GM19025 (cell line): Measurements from ENCODE around the gene HHIP.
"Not testable (repeated sequence)": the region's sequence is repeated elsewhere in the genome, so short reads cannot be mapped to it uniquely, and the experiment has no call there.

Source experiments
- ATAC-seq: cut with Tn5 transposase; IDR thresholded peaks from one replicate; pipeline ENCODE4 v1.9.1; 2021; ENCODE audit warnings: mild to moderate bottlenecking, low read depth, moderate library complexity; ENCODE audit not compliant: unreplicated experiment

Gene HHIP

GRCh38 chr4:144748814-144749555 lies 103.0 kb downstream of the HHIP start:
- no peak for ATAC-seq

GRCh38 chr4:144750348-144750747 lies 104.4 kb downstream of the HHIP start:
- no peak for ATAC-seq

GRCh38 chr4:144754562-144755410 lies 108.8 kb downstream of the HHIP start:
- no peak for ATAC-seq

- ATAC-seq: no peak
Measured at GRCh38 chr4:144757969-144758368, 112.0 kb downstream of the HHIP start.

- ATAC-seq: not testable (repeated sequence)
Measured at GRCh38 chr4:144768809-144769208, 122.9 kb downstream of the HHIP start.

- no peak for ATAC-seq
Measured at GRCh38 chr4:144778364-144778763, 132.4 kb downstream of the HHIP start.

- ATAC-seq: no peak
Measured at GRCh38 chr4:144782345-144782744, 136.4 kb downstream of the HHIP start.

GRCh38 chr4:144785961-144786360 lies 140.0 kb downstream of the HHIP start:
- ATAC-seq: no peak

GRCh38 chr4:144787365-144788258 lies 141.7 kb downstream of the HHIP start:
- ATAC-seq: no peak

GRCh38 chr4:144788469-144788868 lies 142.5 kb downstream of the HHIP start:
- ATAC-seq: no peak

GRCh38 chr4:144791933-144792332 lies 146.0 kb downstream of the HHIP start:
- not testable (repeated sequence) for ATAC-seq
